Liver (tissue), 3 donors: ENCODE measurements around the gene PLD4.
"Not testable (repeated sequence)": the region's sequence is repeated elsewhere in the genome, so short reads cannot be mapped to it uniquely, and the experiment has no call there.

Experiments
- EGR1 ChIP-seq, 2 donors: IDR thresholded peaks; 2 replicates each; pipeline ENCODE4 v1.6.1; 2016 to 2018; ENCODE audit warnings: antibody characterized with exemption in 2 of 2, low read depth in 2 of 2
- FOXA1 ChIP-seq: IDR thresholded peaks from 2 replicates; pipeline ENCODE4 v1.6.1; 2016; ENCODE audit warnings: antibody characterized with exemption
- HNF4G ChIP-seq: IDR thresholded peaks from 2 replicates; pipeline ENCODE4 v1.6.1; 2016; ENCODE audit warnings: antibody characterized with exemption
- JUND ChIP-seq, 2 donors: IDR thresholded peaks; 2 replicates each; pipeline ENCODE4 v1.6.1; 2016; ENCODE audit warnings: antibody characterized with exemption in 2 of 2
- RAD21 ChIP-seq, 2 donors: IDR thresholded peaks; 2 replicates each; pipeline ENCODE4 v1.6.1; 2016; ENCODE audit warnings: antibody characterized with exemption in 2 of 2, mild to moderate bottlenecking in 2 of 2
- RXRA ChIP-seq, 2 donors: IDR thresholded peaks; 2 replicates each; pipeline ENCODE4 v1.6.1; 2017 to 2018; ENCODE audit warnings: antibody characterized with exemption in 2 of 2, mild to moderate bottlenecking in 1 of 2
- SP1 ChIP-seq: IDR thresholded peaks from 2 replicates; pipeline ENCODE4 v1.6.1; 2018; ENCODE audit warnings: antibody characterized with exemption, mild to moderate bottlenecking
- TAF1 ChIP-seq: conservative IDR thresholded peaks from 2 replicates; pipeline ENCODE4 v1.6.1; 2016; ENCODE audit warnings: antibody characterized with exemption, mild to moderate bottlenecking
- YY1 ChIP-seq: IDR thresholded peaks from 2 replicates; pipeline ENCODE4 v1.6.1; 2016; ENCODE audit warnings: antibody characterized with exemption, mild to moderate bottlenecking
- TF ChIP-seq, protein P1 (sequence below): IDR thresholded peaks from 2 replicates; pipeline ENCODE4 v1.6.1; 2016; ENCODE audit warnings: antibody characterized with exemption
- TF ChIP-seq, protein P2 (sequence below): fragments of 150-350 bp; IDR thresholded peaks from 2 replicates; pipeline ENCODE4 v1.5.1; 2017; ENCODE audit warnings: improper control_type of control experiment, low read depth, low read length; ENCODE audit not compliant: missing input control
- TF ChIP-seq, protein P3 (sequence below): IDR thresholded peaks from 2 replicates; pipeline ENCODE4 v1.6.1; 2016; ENCODE audit warnings: antibody characterized with exemption, mild to moderate bottlenecking
- TF ChIP-seq, protein P4 (sequence below): IDR thresholded peaks from 2 replicates; pipeline ENCODE4 v1.6.1; 2016; ENCODE audit warnings: antibody characterized with exemption
- donor health status: healthy.
- donor health status: healthy.

DNA sequence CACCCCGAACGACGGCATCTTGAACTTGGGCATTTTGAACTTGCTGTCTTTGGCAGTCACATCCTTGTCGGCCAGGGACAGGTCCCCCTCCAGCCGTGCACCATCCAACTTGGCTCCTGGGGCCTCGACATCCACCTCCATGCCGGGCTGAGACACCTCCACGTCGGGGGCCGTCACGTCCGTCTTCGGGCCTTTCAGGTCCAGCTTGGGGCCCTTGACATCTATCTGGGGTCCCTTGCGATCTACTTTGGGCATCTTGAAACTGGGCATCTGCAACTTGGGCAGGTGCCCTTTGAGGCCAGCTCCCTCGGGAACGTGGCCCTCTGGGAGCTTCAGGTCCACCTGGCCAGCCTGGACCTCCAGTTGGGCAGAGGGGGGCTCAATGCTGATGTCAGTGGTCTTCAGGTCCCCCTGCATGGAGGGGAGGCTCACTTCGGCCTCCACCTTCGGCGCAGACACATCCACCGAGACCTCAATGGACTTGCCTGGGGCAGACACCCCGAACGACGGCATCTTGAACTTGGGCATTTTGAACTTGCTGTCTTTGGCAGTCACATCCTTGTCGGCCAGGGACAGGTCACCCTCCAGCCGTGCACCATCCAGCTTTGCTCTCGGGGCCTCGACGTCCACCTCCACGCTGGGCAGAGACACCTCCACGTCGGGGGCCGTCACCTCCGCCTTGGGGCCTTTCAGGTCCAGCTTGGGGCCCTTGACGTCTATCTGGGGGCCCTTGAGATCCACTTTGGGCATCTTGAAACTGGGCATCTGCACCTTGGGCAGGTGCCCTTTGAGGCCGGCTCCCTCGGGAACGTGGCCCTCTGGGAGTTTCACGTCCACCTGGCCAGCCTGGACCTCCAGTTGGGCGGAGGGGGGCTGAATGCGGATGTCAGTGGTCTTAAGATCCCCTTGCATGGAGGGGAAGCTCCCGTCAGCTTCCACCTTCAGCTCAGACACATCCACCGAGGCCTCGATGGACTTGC lies 21.6 kb downstream of the PLD4 start:
- TF ChIP-seq, protein P1, sequence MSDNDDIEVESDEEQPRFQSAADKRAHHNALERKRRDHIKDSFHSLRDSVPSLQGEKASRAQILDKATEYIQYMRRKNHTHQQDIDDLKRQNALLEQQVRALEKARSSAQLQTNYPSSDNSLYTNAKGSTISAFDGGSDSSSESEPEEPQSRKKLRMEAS: not testable (repeated sequence)
- TF ChIP-seq EGR1 (IDR thresholded peaks at IDR 0.05; ENCODE audit: low read depth in 2 of 2); TAF1; RAD21 (IDR thresholded peaks at IDR 0.05); RXRA (IDR thresholded peaks at IDR 0.05); JUND (IDR thresholded peaks at IDR 0.05); HNF4G; YY1; SP1; FOXA1: not testable (repeated sequence)
- TF ChIP-seq, protein P2, sequence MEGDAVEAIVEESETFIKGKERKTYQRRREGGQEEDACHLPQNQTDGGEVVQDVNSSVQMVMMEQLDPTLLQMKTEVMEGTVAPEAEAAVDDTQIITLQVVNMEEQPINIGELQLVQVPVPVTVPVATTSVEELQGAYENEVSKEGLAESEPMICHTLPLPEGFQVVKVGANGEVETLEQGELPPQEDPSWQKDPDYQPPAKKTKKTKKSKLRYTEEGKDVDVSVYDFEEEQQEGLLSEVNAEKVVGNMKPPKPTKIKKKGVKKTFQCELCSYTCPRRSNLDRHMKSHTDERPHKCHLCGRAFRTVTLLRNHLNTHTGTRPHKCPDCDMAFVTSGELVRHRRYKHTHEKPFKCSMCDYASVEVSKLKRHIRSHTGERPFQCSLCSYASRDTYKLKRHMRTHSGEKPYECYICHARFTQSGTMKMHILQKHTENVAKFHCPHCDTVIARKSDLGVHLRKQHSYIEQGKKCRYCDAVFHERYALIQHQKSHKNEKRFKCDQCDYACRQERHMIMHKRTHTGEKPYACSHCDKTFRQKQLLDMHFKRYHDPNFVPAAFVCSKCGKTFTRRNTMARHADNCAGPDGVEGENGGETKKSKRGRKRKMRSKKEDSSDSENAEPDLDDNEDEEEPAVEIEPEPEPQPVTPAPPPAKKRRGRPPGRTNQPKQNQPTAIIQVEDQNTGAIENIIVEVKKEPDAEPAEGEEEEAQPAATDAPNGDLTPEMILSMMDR: not testable (repeated sequence)
- TF ChIP-seq, protein P3, sequence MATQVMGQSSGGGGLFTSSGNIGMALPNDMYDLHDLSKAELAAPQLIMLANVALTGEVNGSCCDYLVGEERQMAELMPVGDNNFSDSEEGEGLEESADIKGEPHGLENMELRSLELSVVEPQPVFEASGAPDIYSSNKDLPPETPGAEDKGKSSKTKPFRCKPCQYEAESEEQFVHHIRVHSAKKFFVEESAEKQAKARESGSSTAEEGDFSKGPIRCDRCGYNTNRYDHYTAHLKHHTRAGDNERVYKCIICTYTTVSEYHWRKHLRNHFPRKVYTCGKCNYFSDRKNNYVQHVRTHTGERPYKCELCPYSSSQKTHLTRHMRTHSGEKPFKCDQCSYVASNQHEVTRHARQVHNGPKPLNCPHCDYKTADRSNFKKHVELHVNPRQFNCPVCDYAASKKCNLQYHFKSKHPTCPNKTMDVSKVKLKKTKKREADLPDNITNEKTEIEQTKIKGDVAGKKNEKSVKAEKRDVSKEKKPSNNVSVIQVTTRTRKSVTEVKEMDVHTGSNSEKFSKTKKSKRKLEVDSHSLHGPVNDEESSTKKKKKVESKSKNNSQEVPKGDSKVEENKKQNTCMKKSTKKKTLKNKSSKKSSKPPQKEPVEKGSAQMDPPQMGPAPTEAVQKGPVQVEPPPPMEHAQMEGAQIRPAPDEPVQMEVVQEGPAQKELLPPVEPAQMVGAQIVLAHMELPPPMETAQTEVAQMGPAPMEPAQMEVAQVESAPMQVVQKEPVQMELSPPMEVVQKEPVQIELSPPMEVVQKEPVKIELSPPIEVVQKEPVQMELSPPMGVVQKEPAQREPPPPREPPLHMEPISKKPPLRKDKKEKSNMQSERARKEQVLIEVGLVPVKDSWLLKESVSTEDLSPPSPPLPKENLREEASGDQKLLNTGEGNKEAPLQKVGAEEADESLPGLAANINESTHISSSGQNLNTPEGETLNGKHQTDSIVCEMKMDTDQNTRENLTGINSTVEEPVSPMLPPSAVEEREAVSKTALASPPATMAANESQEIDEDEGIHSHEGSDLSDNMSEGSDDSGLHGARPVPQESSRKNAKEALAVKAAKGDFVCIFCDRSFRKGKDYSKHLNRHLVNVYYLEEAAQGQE: not testable (repeated sequence)
- TF ChIP-seq, protein P4, sequence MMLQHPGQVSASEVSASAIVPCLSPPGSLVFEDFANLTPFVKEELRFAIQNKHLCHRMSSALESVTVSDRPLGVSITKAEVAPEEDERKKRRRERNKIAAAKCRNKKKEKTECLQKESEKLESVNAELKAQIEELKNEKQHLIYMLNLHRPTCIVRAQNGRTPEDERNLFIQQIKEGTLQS: not testable (repeated sequence)
